Stimulated activated naive B cell treated with anti-CD40 and anti-IgM and Interleukin-4, amounts not matched to agents 10 μg/mL and 1 μg/mL and 100 μg/mL, for 72 hours (primary cell): ENCODE results near the gene MAP9.
A peak's percentile ranks its signal among the peaks of the same experiment; 100 is the strongest.

Source experiments
- ATAC-seq, 2 donors: fragments of 150-1000 bp; cut with Tn5 transposase; replicated peaks; 2 replicates each; pipeline ENCODE4 v1.10.0; 2021; ENCODE audit warnings: moderate library complexity in 1 of 2
- DNase-seq: peaks from one replicate; pipeline ENCODE4 v3.0.0; 2021
- H3K27ac Mint-ChIP-seq: one replicate; pipeline ENCODE4 v1.8.0; 2022; ENCODE audit warnings: mild to moderate bottlenecking, mixed read lengths
- H3K27me3 Mint-ChIP-seq, 2 donors: one replicate each; pipeline ENCODE4 v1.8.0; 2022; ENCODE audit warnings: mixed read lengths in 2 of 2
- H3K36me3 Mint-ChIP-seq, 2 donors: one replicate each; pipeline ENCODE4 v1.8.0; 2022; ENCODE audit warnings: mixed read lengths in 2 of 2, mild to moderate bottlenecking in 1 of 2
- H3K4me1 Mint-ChIP-seq, 2 donors: one replicate each; pipeline ENCODE4 v1.8.0; 2022; ENCODE audit warnings: mixed read lengths in 2 of 2, mild to moderate bottlenecking in 1 of 2
- H3K4me3 Mint-ChIP-seq, 2 donors: one replicate each; pipeline ENCODE4 v1.8.0; 2022; ENCODE audit warnings: mild to moderate bottlenecking in 2 of 2, mixed read lengths in 2 of 2, moderate library complexity in 1 of 2
- H3K9me3 Mint-ChIP-seq, 2 donors: one replicate each; pipeline ENCODE4 v1.8.0; 2022; ENCODE audit warnings: mixed read lengths in 2 of 2, mild to moderate bottlenecking in 1 of 2

The MAP9 gene

GRCh38 chr4:155392481-155393184 is 15.9 kb upstream of the MAP9 start:
- H3K36me3 Mint-ChIP-seq = no peaks in the 10 kb centered on the region
- H3K27ac Mint-ChIP-seq = no peak overlapping the region
- H3K4me1 Mint-ChIP-seq = no peaks in the 10 kb centered on the region
- DNase-seq = no peak
- H3K9me3 Mint-ChIP-seq = no peaks in the 10 kb centered on the region
- no peak for ATAC-seq
- peaks cover 14 to 23% of the 10 kb centered on the region in 2 donors for H3K27me3 Mint-ChIP-seq
- H3K4me3 Mint-ChIP-seq = no peak overlapping the region

DNA sequence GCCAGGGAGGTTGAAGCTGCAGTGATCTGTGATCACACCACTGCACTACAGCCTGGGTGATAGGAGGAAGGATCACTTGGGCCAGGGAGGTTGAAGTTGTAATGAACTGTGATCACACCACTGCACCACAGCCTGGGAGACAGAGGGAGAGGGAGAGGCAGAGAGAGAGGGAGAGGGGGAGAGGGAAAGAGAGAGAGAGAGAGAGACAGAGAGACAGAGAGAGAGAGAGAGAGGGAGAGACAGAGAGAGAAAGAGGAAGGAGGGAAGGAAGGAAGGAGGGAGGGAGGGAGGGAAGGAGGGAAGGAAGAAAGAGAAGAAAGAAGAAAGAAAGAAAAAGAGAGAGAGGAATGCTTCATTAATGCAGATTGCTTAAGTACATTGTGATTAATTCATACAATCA is 15.2 kb upstream of the MAP9 start:
- no peak for DNase-seq
- Mint-ChIP-seq H3K4me3 (no peak overlapping the region), H3K36me3 (no peaks in the 10 kb centered on the region), H3K4me1 (no peaks in the 10 kb centered on the region), H3K27me3 (peaks cover 12 to 28% of the 10 kb centered on the region in 2 donors), H3K9me3 (peaks cover 0 to 2% of the 10 kb centered on the region in 2 donors), H3K27ac (no peak overlapping the region)
- ATAC-seq = no peak

GRCh38 chr4:155388162-155388561 is 11.4 kb upstream of the MAP9 start:
- Mint-ChIP-seq H3K4me3 (no peak overlapping the region), H3K27me3 (peaks cover 15 to 34% of the 10 kb centered on the region in 2 donors), H3K27ac (no peak overlapping the region), H3K9me3 (peaks cover 0 to 2% of the 10 kb centered on the region in 2 donors), H3K4me1 (no peaks in the 10 kb centered on the region), H3K36me3 (no peaks in the 10 kb centered on the region)
- DNase-seq = no peak
- ATAC-seq = no peak

- Mint-ChIP-seq H3K36me3 (no peaks in the 10 kb centered on the region), H3K9me3 (peaks cover 0 to 2% of the 10 kb centered on the region in 2 donors), H3K4me3 (no peak overlapping the region), H3K27ac (no peak overlapping the region), H3K4me1 (no peaks in the 10 kb centered on the region), H3K27me3 (peaks cover 12 to 18% of the 10 kb centered on the region in 2 donors)
- ATAC-seq = no peak
- DNase-seq = no peak
Measured at GRCh38 chr4:155383541-155383940, 6.8 kb upstream of the MAP9 start.

DNA sequence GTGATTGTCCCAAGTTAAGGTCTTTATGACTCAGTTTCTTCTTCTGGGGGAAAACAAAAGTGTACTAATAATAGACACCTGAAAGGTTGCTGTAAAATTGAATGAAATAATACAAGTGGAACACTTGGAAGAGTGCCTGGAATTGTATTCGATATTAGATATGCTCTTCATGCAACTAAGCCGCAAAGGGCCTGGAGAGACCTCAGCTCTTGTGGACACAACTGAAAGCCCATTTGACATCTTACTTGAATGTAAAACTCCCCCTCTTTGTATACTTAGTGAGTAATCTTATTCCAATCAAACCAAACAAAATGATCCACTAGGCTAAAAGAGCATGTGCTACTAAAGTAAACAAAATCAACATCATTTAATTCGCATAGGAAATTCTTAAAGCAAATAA is 511 bp upstream of the MAP9 start:
- H3K27ac Mint-ChIP-seq = no peak overlapping the region
- no peaks in the 10 kb centered on the region for H3K9me3 Mint-ChIP-seq
- H3K36me3 Mint-ChIP-seq = no peaks in the 10 kb centered on the region
- no peak for DNase-seq
- peak overlapping the region; percentile 93 to 99 for H3K4me3 Mint-ChIP-seq
- H3K4me1 Mint-ChIP-seq = peaks cover 2 to 6% of the 10 kb centered on the region in 2 donors
- ATAC-seq = no peak
- H3K27me3 Mint-ChIP-seq = no peaks in the 10 kb centered on the region

- Mint-ChIP-seq H3K36me3 (peaks cover 6 to 7% of the 10 kb centered on the region in 2 donors), H3K4me1 (peaks cover 2 to 6% of the 10 kb centered on the region in 2 donors), H3K4me3 (no peak overlapping the region), H3K27ac (no peak overlapping the region), H3K27me3 (no peaks in the 10 kb centered on the region), H3K9me3 (no peaks in the 10 kb centered on the region)
- ATAC-seq (peak in 1 of 2 donors; percentile 17), DNase-seq (no peak)
Measured at GRCh38 chr4:155371432-155372043, 5.2 kb downstream of the MAP9 start.

GRCh38 chr4:155367608-155368007 is 9.2 kb downstream of the MAP9 start:
- ATAC-seq = peak in 1 of 2 donors; percentile 60

GRCh38 chr4:155353923-155354540 is 22.7 kb downstream of the MAP9 start:
- DNase-seq = no peak
- peak; percentile 74 to 80 for ATAC-seq
- Mint-ChIP-seq H3K27me3 (no peaks in the 10 kb centered on the region), H3K36me3 (peaks cover 6 to 37% of the 10 kb centered on the region in 2 donors), H3K9me3 (no peaks in the 10 kb centered on the region), H3K4me1 (peaks cover 0 to 5% of the 10 kb centered on the region in 2 donors), H3K4me3 (no peak overlapping the region), H3K27ac (peak overlapping the region; percentile 63)

More at GRCh38 chr4:155367608-155368007, 9.2 kb downstream of the MAP9 start:
- H3K27ac Mint-ChIP-seq = no peak overlapping the region
- peaks cover 12 to 20% of the 10 kb centered on the region in 2 donors for H3K36me3 Mint-ChIP-seq
- H3K4me1 Mint-ChIP-seq = no peaks in the 10 kb centered on the region
- no peaks in the 10 kb centered on the region for H3K27me3 Mint-ChIP-seq
- no peak overlapping the region for H3K4me3 Mint-ChIP-seq
- no peak for DNase-seq
- no peaks in the 10 kb centered on the region for H3K9me3 Mint-ChIP-seq

GRCh38 chr4:155342142-155342541 is 34.6 kb downstream of the MAP9 start:
- no peak for DNase-seq
- no peak for ATAC-seq
- Mint-ChIP-seq H3K9me3 (peaks cover 0 to 3% of the 10 kb centered on the region in 2 donors), H3K36me3 (peaks cover 0 to 20% of the 10 kb centered on the region in 2 donors), H3K27ac (no peak overlapping the region), H3K4me3 (no peak overlapping the region), H3K27me3 (peaks cover 0 to 3% of the 10 kb centered on the region in 2 donors), H3K4me1 (no peaks in the 10 kb centered on the region)

DNA sequence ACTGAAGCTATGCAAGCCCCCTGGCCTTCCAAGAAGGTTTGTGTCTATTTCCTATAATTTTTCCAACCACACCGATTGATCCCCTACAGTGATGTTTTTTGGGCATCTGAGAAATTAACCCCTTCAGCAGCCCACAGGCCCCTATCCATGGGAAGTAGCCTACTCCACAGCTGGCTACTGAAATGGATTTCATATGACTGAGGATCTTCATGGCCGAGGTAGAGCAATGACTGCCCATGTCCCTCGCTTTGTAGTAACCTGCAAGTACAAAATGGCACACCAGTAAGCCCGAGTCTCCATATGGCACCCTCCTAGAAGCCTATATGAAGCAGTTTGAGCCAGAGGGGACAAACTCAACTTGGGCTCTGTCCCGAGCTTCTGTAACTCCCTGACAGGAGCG is 36.8 kb downstream of the MAP9 start:
- H3K4me1 Mint-ChIP-seq = no peaks in the 10 kb centered on the region
- H3K36me3 Mint-ChIP-seq = peaks cover 0 to 7% of the 10 kb centered on the region in 2 donors
- DNase-seq (no peak), ATAC-seq (no peak)
- H3K4me3 Mint-ChIP-seq = no peak overlapping the region
- peaks cover 11 to 16% of the 10 kb centered on the region in 2 donors for H3K27me3 Mint-ChIP-seq
- peaks cover 4 to 8% of the 10 kb centered on the region in 2 donors for H3K9me3 Mint-ChIP-seq
- H3K27ac Mint-ChIP-seq = no peak overlapping the region

- no peak for ATAC-seq
- H3K4me1 Mint-ChIP-seq = no peaks in the 10 kb centered on the region
- peaks cover 0 to 7% of the 10 kb centered on the region in 2 donors for H3K36me3 Mint-ChIP-seq
- no peak for DNase-seq
- H3K9me3 Mint-ChIP-seq = peaks cover 4 to 8% of the 10 kb centered on the region in 2 donors
- H3K27ac Mint-ChIP-seq = no peak overlapping the region
- no peak overlapping the region for H3K4me3 Mint-ChIP-seq
- peaks cover 11 to 17% of the 10 kb centered on the region in 2 donors for H3K27me3 Mint-ChIP-seq
Measured at GRCh38 chr4:155339588-155339987, 37.2 kb downstream of the MAP9 start.

GRCh38 chr4:155338196-155338595 is 38.6 kb downstream of the MAP9 start:
- peaks cover 4 to 9% of the 10 kb centered on the region in 2 donors for H3K9me3 Mint-ChIP-seq
- ATAC-seq (no peak), DNase-seq (no peak)
- H3K4me1 Mint-ChIP-seq = no peaks in the 10 kb centered on the region
- H3K27ac Mint-ChIP-seq = no peak overlapping the region
- H3K27me3 Mint-ChIP-seq = peaks cover 11 to 17% of the 10 kb centered on the region in 2 donors
- H3K4me3 Mint-ChIP-seq = no peak overlapping the region
- H3K36me3 Mint-ChIP-seq = peaks cover 0 to 7% of the 10 kb centered on the region in 2 donors

DNA sequence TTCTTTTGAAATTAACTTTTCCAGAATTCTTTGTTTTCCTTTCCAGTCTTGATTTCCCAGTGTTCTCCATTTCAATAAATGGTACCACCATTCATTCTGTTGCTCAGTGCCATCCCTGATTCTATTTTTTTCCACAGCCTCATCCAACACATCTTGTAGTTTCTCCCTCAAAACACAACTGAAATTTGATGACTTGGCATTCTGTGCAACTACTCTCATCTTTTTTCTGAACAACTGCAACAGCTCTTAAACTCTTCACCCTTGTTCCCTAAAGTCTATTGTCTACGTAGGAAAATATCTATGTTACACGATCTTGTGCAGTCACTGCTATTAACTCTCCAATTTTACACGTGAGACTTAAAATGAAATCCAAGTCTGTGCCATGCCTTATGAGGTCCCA is 40.5 kb downstream of the MAP9 start:
- no peaks in the 10 kb centered on the region for H3K36me3 Mint-ChIP-seq
- no peaks in the 10 kb centered on the region for H3K4me1 Mint-ChIP-seq
- no peak for DNase-seq
- no peak overlapping the region for H3K4me3 Mint-ChIP-seq
- peaks cover 4 to 11% of the 10 kb centered on the region in 2 donors for H3K9me3 Mint-ChIP-seq
- H3K27ac Mint-ChIP-seq = no peak overlapping the region
- H3K27me3 Mint-ChIP-seq = peaks cover 11 to 23% of the 10 kb centered on the region in 2 donors
- no peak for ATAC-seq

DNA sequence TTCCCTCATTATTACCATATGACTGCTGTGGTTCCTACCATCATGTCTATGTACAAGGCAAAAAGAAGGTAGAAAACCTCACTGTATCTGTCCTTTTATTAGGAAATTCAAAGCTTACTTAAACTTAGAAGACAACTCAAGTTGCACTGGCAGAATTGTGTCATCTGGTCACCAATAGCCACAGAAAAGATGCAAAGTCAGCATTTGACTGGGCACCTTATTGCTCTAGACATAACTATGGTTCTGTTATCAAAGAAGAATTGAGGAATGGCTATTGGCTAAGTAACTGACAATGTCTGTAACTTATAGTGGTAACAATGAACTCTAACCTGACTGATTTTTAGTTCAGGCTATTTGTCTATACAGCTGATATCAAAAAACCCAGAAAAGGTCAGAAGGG is 45.3 kb downstream of the MAP9 start:
- H3K27ac Mint-ChIP-seq = no peak overlapping the region
- no peaks in the 10 kb centered on the region for H3K4me1 Mint-ChIP-seq
- peaks cover 6 to 20% of the 10 kb centered on the region in 2 donors for H3K27me3 Mint-ChIP-seq
- H3K9me3 Mint-ChIP-seq = peaks cover 4 to 8% of the 10 kb centered on the region in 2 donors
- DNase-seq (no peak), ATAC-seq (no peak)
- H3K36me3 Mint-ChIP-seq = no peaks in the 10 kb centered on the region
- H3K4me3 Mint-ChIP-seq = no peak overlapping the region

- Mint-ChIP-seq H3K27ac (no peak overlapping the region), H3K27me3 (no peaks in the 10 kb centered on the region), H3K36me3 (no peaks in the 10 kb centered on the region), H3K4me1 (no peaks in the 10 kb centered on the region), H3K4me3 (no peak overlapping the region), H3K9me3 (peaks cover 3 to 4% of the 10 kb centered on the region in 2 donors)
- ATAC-seq (no peak), DNase-seq (no peak)
Measured at GRCh38 chr4:155322782-155323181, 54.0 kb downstream of the MAP9 start.
